Suppressor macrophage (primary cell): Measurements from ENCODE around the gene TAX1BP1.
A peak's percentile ranks its signal among the peaks of the same experiment; 100 is the strongest.
"Not testable (repeated sequence)": the region's sequence is repeated elsewhere in the genome, so short reads cannot be mapped to it uniquely, and the experiment has no call there.

Source experiments
- DNase-seq, 4 experiments: peaks; one replicate each; pipeline ENCODE4 v3.0.0-alpha.2; 2020 to 2022

TAX1BP1 gene

GRCh38 chr7:27843584-27844305, 103.8 kb downstream of the TAX1BP1 start:
- DNase-seq: no peak

- peak in 2 of 4 experiments; percentile 4 to 8 for DNase-seq
Observed at GRCh38 chr7:27846388-27846787, 106.4 kb downstream of the TAX1BP1 start.

GRCh38 chr7:27850531-27850930, 110.6 kb downstream of the TAX1BP1 start:
- no peak for DNase-seq

- not testable (repeated sequence) for DNase-seq
Observed at GRCh38 chr7:27856703-27857485, 116.9 kb downstream of the TAX1BP1 start.

GRCh38 chr7:27860800-27861199, 120.8 kb downstream of the TAX1BP1 start:
- DNase-seq: peak; percentile 70 to 83 (median 74)

GRCh38 chr7:27861747-27862146, 121.8 kb downstream of the TAX1BP1 start:
- no peak for DNase-seq

- no peak for DNase-seq
Observed at GRCh38 chr7:27863880-27864279, 123.9 kb downstream of the TAX1BP1 start.

- DNase-seq: no peak
Observed at GRCh38 chr7:27866256-27866655, 126.3 kb downstream of the TAX1BP1 start.

- DNase-seq: no peak
Observed at GRCh38 chr7:27866828-27867672, 127.1 kb downstream of the TAX1BP1 start.

- DNase-seq: peak in 2 of 4 experiments; percentile 7 to 10
Observed at GRCh38 chr7:27868131-27868550, 128.2 kb downstream of the TAX1BP1 start.

- DNase-seq: no peak
Observed at GRCh38 chr7:27869056-27869455, 129.1 kb downstream of the TAX1BP1 start.

- no peak for DNase-seq
Observed at GRCh38 chr7:27870595-27870994, 130.6 kb downstream of the TAX1BP1 start.

GRCh38 chr7:27871086-27871485, 131.1 kb downstream of the TAX1BP1 start:
- DNase-seq: no peak

GRCh38 chr7:27871866-27872265, 131.9 kb downstream of the TAX1BP1 start:
- DNase-seq: no peak

- no peak for DNase-seq
Observed at GRCh38 chr7:27872356-27873275, 132.7 kb downstream of the TAX1BP1 start.

- peak in 1 of 4 experiments; percentile 12 for DNase-seq
Observed at GRCh38 chr7:27873981-27874957, 134.3 kb downstream of the TAX1BP1 start.

- no peak for DNase-seq
Observed at GRCh38 chr7:27875061-27875460, 135.1 kb downstream of the TAX1BP1 start.

- no peak for DNase-seq
Observed at GRCh38 chr7:27875832-27876231, 135.9 kb downstream of the TAX1BP1 start.

- no peak for DNase-seq
Observed at GRCh38 chr7:27876756-27877155, 136.8 kb downstream of the TAX1BP1 start.
